Measurements from ENCODE around the gene PCNA. TPM values are rescaled to one million over a fixed set of nuclear protein-coding genes. Genes with fewer than 3 reads are reported as not detected.

PCNA gene
- total RNA-seq, 1 experiment from 2014 or later, result 273 TPM

- TF ChIP-seq CBX3 (IDR thresholded peaks at IDR 0.05; ENCODE audit: low read depth) (no peak), CTCF (IDR thresholded peaks at IDR 0.05 in 2 of 3, conservative IDR thresholded peaks at IDR 0.05 in 1 of 3; ENCODE audit: borderline replicate concordance in 1 of 3, insufficient read depth in 1 of 3, low read depth in 2 of 3, low read length in 2 of 3) (no peak), EZH2phosphoT487 (IDR thresholded peaks at IDR 0.05; ENCODE audit: borderline replicate concordance) (no peak), ATF3 (IDR thresholded peaks at IDR 0.05) (no peak), EGR1 (IDR thresholded peaks at IDR 0.05; ENCODE audit: low read depth) (no peak), ZFX (IDR thresholded peaks at IDR 0.05) (no peak), CEBPB (IDR thresholded peaks at IDR 0.05; ENCODE audit: low read depth) (no peak), ZBTB33 (IDR thresholded peaks at IDR 0.05; ENCODE audit: extremely low read depth, insufficient replicate concordance, low read length) (no peak), TCF7L2 (IDR thresholded peaks at IDR 0.05; ENCODE audit: borderline replicate concordance, extremely low read depth, insufficient read depth, insufficient read length) (no peak), FOSL1 (IDR thresholded peaks at IDR 0.05; ENCODE audit: low read depth) (no peak), EZH2 (IDR thresholded peaks at IDR 0.05) (no peak), YY1 (IDR thresholded peaks at IDR 0.05; ENCODE audit: extremely low read depth, insufficient replicate concordance, low read depth, low read length) (no peak), SP1 (IDR thresholded peaks at IDR 0.05; ENCODE audit: low read depth) (no peak), SRF (IDR thresholded peaks at IDR 0.05; ENCODE audit: low read depth) (no peak), ZNF274 (IDR thresholded peaks at IDR 0.05; ENCODE audit: low read depth, low read length) (no peak), SIN3A (IDR thresholded peaks at IDR 0.05; ENCODE audit: low read depth) (no peak), REST (IDR thresholded peaks at IDR 0.05; ENCODE audit: low read depth) (no peak), ELF1 (IDR thresholded peaks at IDR 0.05; ENCODE audit: borderline replicate concordance, low read depth) (no peak)
- TF ChIP-seq, protein P1, sequence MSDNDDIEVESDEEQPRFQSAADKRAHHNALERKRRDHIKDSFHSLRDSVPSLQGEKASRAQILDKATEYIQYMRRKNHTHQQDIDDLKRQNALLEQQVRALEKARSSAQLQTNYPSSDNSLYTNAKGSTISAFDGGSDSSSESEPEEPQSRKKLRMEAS (IDR thresholded peaks at IDR 0.05), result no peak
- ChIA-PET CTCF (no interaction called here), POLR2A (interaction anchor here (1.4 kb wide), 1 partner anchor 20 kb away, joined by 4 read pairs; the partner anchor contains the start of gene CDS2), RAD21 (ENCODE audit: low non-redundant PET in 1 of 2, low total read pairs in 2 of 2, uncharacterized antibody in 2 of 2, unreplicated experiment in 2 of 2) (no interaction called here)
- no peaks in the 10 kb centered on the region for H3K36me3 ChIP-seq (ENCODE audit: control insufficient read depth in 1 of 2, insufficient read depth in 2 of 2, low read length in 2 of 2)
- no peaks in the 10 kb centered on the region for H3K27me3 ChIP-seq (ENCODE audit: insufficient read depth, low read length)
- no TSS peak for BruUV-seq (replicated peaks)
- ATAC-seq, result no peak
- DNase-seq (ENCODE audit: low read depth, low spot score), result no peak
- no peaks in the 10 kb centered on the region for H3K9me2 ChIP-seq (ENCODE audit: insufficient read depth)
- intact Hi-C loops (cut with micrococcal nuclease), result no loop called here
- no peak overlapping the region for H3K27ac ChIP-seq (ENCODE audit: low read depth, low read length)
- H3K79me2 ChIP-seq (ENCODE audit: insufficient read depth, low read length), result peaks cover 31% of the 10 kb centered on the region
- no peak overlapping the region for H3K4me2 ChIP-seq (ENCODE audit: low read length)
- no peak overlapping the region for H3K9ac ChIP-seq (ENCODE audit: low read length)
- H3K4me3 ChIP-seq (replicated peaks in 1 of 2; ENCODE audit: low read depth in 1 of 2, low read length in 2 of 2), result no peak overlapping the region
- H4K20me1 ChIP-seq (ENCODE audit: insufficient read depth), result no peaks in the 10 kb centered on the region
- H3K4me1 ChIP-seq (ENCODE audit: control insufficient read depth in 1 of 2, insufficient read depth in 2 of 2, low read length in 2 of 2), result peaks cover 13 to 16% of the 10 kb centered on the region in 2 experiments
- H2AFZ ChIP-seq (ENCODE audit: low read depth, low read length, poor library complexity, severe bottlenecking), result no peak overlapping the region
- H3K9me3 ChIP-seq (ENCODE audit: control insufficient read depth in 1 of 2, insufficient read depth in 1 of 2, low read depth in 1 of 2, low read length in 2 of 2), result no peaks in the 10 kb centered on the region
Observed at GRCh38 chr20:5146099-5146668, 26.4 kb upstream of the PCNA start.
